Suprapubic skin (tissue), 4 donors: ENCODE measurements around the gene CPT1B.

Experiments
- CTCF ChIP-seq, 2 donors: fragments of 200-600 bp in 1 of 2; fragments of 450-650 bp in 1 of 2; sonication (generic) in 1 of 2; IDR thresholded peaks; one replicate each; pipeline ENCODE4 v1.5.1; 2016 to 2019; ENCODE audit warnings: antibody characterized with exemption in 2 of 2, mild to moderate bottlenecking in 1 of 2, moderate library complexity in 1 of 2
- EP300 ChIP-seq: sonication (generic); formaldehyde crosslinking; IDR thresholded peaks from one replicate; pipeline ENCODE4 v1.6.1; 2017; ENCODE audit warnings: antibody characterized with exemption
- POLR2A ChIP-seq, 2 donors: fragments of 450-650 bp; IDR thresholded peaks; one replicate each; pipeline ENCODE4 v1.6.1; 2017; ENCODE audit warnings: antibody characterized with exemption in 2 of 2, mild to moderate bottlenecking in 2 of 2, moderate library complexity in 2 of 2
- POLR2AphosphoS5 ChIP-seq, 3 donors: sonication (generic); formaldehyde crosslinking; IDR thresholded peaks; one replicate each; pipeline ENCODE4 v1.6.1; 2017; ENCODE audit warnings: antibody characterized with exemption in 3 of 3

GRCh38 chr22:50620593-50621355 is 42.5 kb upstream of the CPT1B start:
- TF ChIP-seq CTCF (IDR thresholded peaks at IDR 0.05) (no peak), POLR2AphosphoS5 (IDR thresholded peaks at IDR 0.05) (no peak), POLR2A (IDR thresholded peaks at IDR 0.05) (no peak), EP300 (no peak)
